GM21367 (cell line): ENCODE results near the gene IFI27L1.
"Not testable (repeated sequence)": the region's sequence is repeated elsewhere in the genome, so short reads cannot be mapped to it uniquely, and the experiment has no call there.

ENCODE experiments used
- ATAC-seq: cut with Tn5 transposase; IDR thresholded peaks from one replicate; pipeline ENCODE4 v1.9.1; 2021; ENCODE audit not compliant: unreplicated experiment

IFI27L1 gene

DNA sequence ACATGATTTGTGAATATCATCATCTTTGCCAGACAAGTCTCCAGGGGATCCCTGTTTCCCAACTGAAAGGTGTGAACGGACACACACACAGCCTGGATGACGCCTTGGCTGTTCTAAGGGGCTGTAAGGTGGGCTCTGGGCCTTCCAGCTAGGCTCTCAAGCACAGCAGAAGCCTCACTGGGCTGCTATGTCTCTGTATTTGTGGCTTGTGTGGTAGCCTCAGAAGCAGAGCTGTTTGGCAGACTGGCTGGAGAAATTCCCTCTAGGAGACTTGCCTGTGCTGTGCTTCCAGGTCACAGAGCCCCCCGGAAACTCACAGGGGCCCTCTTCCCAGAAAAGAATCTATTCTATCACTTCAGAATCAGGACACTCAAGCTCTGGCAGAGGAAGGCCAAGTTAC is 33.5 kb upstream of the IFI27L1 start:
- no peak for ATAC-seq

DNA sequence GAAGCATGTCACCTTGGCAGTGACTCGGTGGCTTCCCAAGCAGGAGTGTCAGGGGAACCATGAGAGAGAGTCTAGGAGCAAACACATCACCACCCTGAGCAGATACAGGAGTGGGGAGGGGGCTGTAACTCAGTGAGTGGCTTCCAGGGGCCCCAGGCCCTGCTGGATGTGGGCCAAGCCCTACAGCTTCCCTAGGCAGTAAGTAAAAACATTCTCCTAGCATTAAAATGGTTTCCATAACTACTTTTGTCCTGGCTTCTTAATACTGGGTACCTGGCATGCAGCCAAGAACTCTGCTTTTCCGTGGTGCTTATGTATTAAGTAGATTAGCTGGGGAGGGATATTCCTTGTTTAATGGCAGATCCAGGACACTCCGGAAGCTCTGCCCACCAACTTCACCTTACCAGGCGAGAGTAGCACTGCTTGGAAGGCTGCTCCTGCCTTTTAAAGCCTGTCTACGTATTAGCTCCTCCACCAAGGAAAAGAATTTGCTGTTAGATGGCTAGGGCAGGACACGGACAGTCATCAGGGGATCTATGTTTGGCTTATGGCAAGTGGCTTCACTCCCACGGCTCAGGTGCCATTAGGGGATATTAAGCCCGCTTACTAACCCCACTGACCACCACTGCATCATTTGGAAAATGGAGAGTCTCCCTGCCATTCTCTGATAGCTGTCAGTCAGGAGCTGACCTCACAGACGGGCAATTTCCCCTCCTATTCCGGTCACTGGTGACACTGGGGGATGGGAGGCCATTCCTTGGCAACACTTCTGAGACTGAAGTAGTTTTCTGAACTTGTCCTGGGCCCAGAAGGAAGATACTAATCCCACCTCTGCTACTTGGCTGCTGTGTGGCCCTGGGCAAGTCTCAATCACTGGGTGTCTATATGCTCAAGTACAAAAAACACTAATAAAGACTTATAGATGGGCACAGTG is 32.2 kb upstream of the IFI27L1 start:
- ATAC-seq, result no peak

DNA sequence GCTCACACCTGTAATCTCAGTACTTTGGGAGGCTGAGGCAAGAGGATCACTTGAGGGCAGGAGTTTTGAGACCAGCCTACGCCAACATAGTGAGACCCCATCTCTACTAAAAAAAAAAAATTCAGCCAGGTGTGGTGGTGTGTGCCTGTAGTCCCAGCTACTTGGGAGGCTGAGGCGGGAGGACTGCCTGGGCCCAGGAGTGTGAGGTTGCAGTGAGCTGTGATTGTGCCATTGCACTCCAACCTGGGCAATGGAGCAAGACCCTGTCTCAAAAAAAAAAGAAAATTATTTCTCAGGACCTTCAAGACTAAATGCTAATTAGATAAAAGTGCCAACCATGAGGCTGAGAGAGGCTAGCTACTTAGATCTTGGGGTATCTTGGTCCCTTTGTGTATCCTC is 31.5 kb upstream of the IFI27L1 start:
- ATAC-seq, result no peak

DNA sequence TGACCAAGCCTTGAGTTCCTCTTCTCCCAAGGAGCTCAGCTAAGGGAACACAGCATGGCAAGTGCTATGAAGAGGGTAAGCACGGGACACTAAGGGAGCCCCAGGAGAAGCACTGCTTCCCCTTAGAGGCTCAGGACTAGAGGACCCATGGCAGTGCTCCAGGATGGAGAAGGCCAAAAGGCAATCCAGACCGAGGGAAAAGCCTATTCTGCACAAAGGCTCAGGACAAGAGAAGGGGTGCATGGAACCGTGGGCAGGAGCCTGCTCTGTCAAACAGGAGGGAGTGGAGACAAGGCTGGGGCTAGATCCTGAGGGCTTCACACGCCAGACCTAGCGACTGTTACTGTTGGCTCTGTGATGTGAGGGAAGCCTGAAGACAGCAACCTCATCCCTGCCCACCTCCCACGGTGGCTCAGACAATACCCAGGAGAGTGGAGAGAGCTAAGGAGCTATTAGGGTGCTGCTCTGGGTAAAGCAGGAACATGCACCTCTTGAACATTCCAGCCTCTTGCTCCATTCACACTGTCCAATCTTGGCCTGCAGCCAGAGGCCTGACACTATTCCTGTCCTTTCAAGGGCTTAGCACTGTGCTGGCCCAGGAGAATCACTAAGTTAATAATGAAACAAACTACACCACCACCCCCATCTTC is 30.8 kb upstream of the IFI27L1 start:
- ATAC-seq, result no peak

DNA sequence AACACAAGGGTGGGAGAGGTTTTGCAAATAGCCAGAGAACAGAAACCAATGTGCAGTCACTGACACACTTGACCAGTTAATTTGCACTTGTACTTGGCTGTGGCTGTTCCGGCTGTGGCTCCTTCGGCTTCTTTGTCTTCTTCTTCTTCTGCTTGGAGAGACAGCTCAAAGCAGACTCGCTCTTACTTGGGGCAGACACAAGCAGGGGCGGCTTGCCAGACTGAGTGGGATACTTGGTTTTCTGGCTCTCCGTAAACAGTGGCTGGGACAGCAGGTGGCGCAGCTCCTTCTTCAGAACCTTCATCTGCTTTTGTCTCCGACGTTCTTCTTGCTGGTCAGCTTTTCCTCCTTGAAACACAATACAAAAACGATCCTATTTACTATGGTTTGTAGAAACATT is 30.0 kb upstream of the IFI27L1 start:
- ATAC-seq, result no peak

- no peak for ATAC-seq
Observed at GRCh38 chr14:94051779-94052178, 29.3 kb upstream of the IFI27L1 start.

DNA sequence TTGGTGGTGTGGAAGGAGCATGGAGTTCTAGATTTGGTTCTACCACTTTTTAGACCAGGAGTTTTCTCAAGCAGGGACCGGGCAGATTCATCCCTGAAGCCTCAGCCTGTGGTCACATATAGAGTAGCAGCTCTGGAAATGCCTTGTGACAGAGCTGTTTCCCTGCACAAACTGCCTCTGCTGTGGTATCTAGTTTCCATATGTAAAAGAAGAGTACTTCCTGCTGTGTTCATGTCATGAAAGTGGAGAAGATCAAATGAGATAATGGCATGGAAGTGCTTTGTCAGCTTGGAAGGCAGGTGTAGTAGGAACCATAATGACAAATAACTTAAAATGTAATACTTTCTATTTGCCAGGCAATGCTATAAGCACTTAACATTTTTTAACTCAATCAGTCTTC is 28.9 kb upstream of the IFI27L1 start:
- no peak for ATAC-seq

DNA sequence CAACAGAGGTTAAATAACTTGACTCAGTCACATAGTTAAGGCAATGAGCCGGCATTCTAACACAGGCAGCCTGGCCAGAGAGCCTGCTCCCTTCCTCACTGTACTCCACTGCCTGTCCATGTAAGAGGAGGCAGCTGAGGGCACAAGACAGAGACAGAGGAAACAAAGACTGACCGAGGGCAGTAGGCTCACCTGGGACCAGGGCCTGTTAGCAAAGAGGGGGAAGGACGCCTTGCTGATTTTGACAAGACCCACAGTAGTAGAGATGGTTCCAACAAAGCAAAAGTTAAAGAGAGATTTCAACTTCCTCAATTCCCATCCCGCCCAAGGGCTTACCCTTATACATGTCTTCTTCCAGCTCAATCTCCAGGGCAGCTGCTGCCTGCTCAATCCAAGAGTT is 28.4 kb upstream of the IFI27L1 start:
- no peak for ATAC-seq

DNA sequence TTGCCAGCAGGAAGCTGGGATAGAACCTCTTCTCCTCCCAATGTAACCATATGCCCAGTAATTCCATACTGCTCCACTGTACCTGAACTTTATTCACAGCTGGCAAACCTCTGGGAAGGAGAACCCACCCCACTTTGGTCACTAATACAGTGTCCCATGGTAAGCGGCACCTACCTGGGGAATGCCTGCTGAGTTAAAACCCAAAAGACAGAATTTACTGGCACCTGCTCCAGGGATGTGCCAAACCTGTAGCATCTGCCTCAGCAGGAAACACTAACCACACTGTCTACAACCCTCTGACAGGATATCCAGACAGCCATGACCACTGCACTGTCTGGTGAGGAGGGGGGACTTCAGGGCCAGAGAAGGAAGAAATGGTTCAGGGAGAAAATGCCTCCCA is 26.7 kb upstream of the IFI27L1 start:
- ATAC-seq, result no peak

GRCh38 chr14:94054936-94055335 is 26.2 kb upstream of the IFI27L1 start:
- ATAC-seq, result no peak

GRCh38 chr14:94056579-94057308 is 24.4 kb upstream of the IFI27L1 start:
- peak; percentile 79 for ATAC-seq

DNA sequence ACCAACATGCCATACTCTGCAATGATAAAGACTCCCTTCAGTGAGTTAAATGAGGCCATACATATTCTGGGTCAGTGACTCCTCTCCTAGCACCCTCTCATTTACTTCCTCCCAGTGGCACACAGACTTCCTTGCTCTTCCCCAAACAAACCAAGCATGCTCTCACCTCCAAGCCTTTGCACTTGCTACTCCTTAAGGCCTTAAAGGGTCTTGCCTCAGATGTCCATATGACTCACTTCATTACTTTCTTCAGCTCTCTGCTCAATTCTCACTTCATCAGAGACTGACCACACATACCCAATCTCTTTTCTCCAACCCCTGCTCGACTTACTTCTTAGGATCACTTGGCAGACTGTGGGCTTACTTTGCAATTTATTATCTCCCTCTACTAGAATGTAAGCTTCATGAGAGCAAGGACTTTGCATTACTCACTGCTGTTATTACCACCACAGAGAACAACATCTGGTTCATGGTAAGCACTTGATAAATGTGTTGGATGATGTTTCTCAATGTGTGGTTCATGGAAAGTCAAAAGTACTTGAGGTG is 22.9 kb upstream of the IFI27L1 start:
- ATAC-seq, result no peak

DNA sequence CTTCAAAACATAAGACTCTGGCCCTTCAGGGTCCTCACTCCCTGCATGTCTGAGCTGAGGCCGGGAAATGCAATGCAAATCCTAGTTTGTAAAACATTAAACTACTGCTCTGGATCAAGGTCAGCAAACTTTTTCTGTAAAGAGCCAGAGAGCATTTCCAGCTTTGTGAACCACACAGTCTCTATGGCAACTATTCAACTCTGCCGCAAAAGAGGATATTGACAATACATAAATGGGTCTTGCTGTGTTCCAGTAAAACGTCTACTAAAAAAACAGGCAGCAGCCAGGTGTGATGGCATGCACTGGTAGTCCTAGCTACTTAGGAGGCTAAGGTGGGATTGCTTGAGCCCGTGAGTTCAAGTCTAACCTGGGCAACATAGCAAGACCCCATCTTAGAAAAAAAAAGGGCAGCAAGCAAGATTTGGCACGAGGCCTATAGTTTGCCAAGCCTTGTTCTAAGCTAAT is 22.4 kb upstream of the IFI27L1 start:
- no peak for ATAC-seq

DNA sequence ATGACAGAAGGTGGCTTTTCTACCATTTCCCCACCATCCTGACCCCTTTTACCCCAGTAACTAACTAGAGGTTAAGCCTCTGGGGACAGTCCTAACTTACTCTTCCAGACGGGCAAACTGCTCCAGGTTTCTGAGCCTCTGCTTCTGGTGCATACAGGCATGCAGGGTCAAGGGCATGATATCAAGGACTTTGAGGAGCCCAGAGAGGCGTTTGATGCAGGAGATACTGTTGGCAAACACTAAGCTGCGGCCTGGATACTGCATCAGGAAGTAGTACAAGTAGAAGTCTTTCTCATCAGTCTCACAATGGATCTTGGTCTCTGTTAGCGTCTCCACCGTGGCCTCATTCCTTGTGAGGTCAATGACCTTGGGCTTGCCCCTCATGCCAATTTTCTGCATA is 21.1 kb upstream of the IFI27L1 start:
- no peak for ATAC-seq

DNA sequence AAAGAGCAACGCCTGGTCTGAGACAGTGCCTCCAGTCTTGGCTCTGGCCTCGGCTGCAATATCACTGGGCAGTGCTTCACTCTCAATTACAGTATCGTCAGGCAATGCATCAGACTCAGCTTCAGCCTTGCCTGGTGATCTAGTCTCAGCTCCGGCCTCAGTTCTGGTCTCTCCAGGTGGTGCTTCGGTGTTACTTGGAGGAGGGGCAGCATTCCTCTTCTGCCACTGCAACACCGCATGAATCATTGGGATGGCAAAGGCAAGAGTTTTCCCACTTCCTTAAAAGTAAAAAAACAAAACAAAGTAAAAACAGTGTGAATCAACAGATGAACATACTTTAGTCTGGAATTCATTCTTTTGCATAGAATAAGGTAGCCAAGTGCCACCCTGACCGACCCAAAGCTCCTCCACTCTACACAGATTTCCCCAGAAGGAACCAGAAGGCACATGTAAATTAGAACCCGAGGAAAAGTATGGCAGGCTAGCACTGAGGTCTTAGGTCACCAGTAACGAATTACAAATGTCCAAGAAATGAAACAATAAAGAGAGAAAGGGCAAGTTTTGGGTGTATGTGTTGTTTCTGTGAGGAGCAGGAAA is 18.7 kb upstream of the IFI27L1 start:
- ATAC-seq, result no peak

- no peak for ATAC-seq
Observed at GRCh38 chr14:94066089-94066676, 14.9 kb upstream of the IFI27L1 start.

- not testable (repeated sequence) for ATAC-seq
Observed at GRCh38 chr14:94072076-94072475, 9.0 kb upstream of the IFI27L1 start.

DNA sequence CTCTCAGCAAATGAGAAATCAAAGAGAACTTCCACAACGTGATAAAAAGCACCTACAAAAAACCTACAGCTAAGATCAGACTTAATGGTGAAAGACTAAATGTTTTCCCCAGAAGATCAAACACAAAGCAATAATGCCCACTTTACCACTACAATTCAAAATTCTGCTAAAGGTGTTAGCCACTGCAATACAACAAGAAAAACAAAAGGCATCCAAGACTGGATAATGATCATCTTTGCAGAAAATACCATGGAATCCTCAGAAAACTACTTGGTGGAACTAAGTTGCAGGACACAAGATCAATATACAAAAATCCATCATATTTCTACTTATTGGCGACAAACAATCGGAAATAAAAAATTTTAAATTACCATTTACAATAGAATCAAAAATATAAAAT is 6.6 kb upstream of the IFI27L1 start:
- ATAC-seq, result no peak

DNA sequence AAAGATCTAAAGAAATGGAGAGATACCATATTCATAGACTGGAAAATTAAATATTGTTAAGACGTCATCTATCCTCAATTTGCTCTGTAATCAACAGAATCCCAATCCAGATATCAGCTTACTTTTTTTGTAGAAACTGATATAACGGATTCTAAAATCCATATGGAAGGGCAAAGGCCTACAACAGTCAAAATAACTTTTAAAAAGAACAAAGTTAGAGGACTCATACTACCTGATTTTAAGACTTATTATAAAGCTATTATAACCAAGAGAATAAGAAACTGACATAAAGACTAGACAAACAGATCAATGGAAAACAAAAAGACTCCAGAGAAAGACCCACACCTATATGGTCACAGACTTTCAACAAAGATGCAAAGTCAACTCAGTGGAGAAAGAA is 6.1 kb upstream of the IFI27L1 start:
- ATAC-seq, result no peak

DNA sequence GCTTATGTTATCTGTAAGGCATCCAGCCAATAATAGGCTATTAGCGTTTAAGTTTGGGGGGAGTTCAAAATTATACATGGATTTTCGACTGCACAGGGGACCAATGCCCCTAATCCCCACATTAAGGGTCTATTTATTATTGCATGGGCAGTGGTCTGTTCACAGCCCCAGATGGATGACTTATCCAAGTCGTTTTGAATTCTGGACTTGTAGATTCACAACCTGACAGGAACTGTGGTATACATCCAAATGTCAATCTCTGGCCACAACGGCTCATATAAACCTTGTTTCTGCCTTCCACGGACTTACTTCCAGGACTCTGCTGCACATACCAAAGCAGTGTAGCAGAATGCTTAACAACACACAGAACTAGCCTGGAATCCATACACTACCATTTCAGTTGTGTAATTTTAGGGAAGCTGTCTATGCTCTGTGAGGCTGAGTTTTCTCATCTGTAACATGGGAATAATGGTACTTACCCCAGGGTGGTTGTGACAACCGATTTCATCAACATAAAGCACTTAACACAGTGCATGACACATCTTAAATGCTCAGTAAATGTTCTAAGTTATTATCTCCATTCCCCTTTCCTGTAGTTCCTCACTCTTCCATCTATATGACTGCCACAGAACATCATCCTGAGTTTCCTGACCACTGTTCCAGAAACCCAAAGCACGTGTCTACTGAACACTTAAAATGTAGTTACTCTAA is 3.8 kb upstream of the IFI27L1 start:
- ATAC-seq, result no peak
